ENCODE results near the gene KCNJ2. TPM values are rescaled to one million over a fixed set of nuclear protein-coding genes. Genes with fewer than 3 reads are reported as not detected.

KCNJ2 gene
- total RNA-seq, 4 donors from 2014 or later = 7.3 to 18.9 (median 10.6) TPM

DNA sequence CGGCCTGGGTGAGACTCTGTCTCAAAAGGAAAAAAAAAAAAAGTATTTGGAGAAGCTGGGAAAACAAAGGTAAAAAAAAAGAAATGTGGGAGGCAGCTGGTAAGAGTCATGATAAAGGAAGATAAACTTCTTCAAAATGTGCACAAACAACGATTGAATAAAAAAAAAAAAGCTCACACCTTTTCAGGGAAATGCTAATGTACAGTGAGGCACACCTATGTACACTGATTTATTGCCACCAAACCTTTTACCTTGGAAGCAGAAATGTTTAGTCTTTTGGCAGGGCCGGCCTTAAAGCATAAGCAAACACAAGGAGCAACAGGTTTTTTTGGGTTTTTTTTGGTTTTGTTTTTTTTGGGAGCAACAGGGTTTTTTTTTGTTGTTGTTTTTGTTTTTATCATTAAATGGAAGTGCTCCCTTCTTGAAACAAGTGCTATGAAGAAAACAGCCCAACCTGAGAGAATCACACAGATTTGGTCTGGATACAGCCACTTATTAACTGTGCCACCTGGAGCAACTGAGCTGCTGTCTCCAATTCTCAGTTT lies 29.8 kb upstream of the KCNJ2 start:
- no peak overlapping the region for H3K4me3 ChIP-seq
- intact Hi-C loops (cut with DNase I; ENCODE audit: low total_unique reads) = loop anchor here (5.0 to 10.0 kb wide), 3 partner anchors 87 to 405 kb away; no protein-coding TSS in a partner anchor
- DNase-seq (no peak), ATAC-seq (no peak)
- H3K27ac ChIP-seq = peak overlapping the region in 3 of 4 donors; percentile 91 to 98 (median 95)
- H3K9me3 ChIP-seq = no peaks in the 10 kb centered on the region
- H3K4me1 ChIP-seq = peaks cover 24 to 25% of the 10 kb centered on the region in 2 donors
- in situ Hi-C loops (cut with MboI; ENCODE audit: low sequenced_read_pairs in 4 of 4) = loop anchor here in 2 of 4 donors (25.0 kb wide), 2 partner anchors 402 to 802 kb away; partner anchors contain the start of gene ABCA5 (in 1 of the 2)
- TF ChIP-seq POLR2A (IDR thresholded peaks at IDR 0.05) = no peak
- TF ChIP-seq, protein P1, sequence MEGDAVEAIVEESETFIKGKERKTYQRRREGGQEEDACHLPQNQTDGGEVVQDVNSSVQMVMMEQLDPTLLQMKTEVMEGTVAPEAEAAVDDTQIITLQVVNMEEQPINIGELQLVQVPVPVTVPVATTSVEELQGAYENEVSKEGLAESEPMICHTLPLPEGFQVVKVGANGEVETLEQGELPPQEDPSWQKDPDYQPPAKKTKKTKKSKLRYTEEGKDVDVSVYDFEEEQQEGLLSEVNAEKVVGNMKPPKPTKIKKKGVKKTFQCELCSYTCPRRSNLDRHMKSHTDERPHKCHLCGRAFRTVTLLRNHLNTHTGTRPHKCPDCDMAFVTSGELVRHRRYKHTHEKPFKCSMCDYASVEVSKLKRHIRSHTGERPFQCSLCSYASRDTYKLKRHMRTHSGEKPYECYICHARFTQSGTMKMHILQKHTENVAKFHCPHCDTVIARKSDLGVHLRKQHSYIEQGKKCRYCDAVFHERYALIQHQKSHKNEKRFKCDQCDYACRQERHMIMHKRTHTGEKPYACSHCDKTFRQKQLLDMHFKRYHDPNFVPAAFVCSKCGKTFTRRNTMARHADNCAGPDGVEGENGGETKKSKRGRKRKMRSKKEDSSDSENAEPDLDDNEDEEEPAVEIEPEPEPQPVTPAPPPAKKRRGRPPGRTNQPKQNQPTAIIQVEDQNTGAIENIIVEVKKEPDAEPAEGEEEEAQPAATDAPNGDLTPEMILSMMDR (IDR thresholded peaks at IDR 0.05 in 4 of 5, conservative IDR thresholded peaks at IDR 0.05 in 1 of 5) = no peak
- no peaks in the 10 kb centered on the region for H3K36me3 ChIP-seq
- H3K27me3 ChIP-seq = no peaks in the 10 kb centered on the region

DNA sequence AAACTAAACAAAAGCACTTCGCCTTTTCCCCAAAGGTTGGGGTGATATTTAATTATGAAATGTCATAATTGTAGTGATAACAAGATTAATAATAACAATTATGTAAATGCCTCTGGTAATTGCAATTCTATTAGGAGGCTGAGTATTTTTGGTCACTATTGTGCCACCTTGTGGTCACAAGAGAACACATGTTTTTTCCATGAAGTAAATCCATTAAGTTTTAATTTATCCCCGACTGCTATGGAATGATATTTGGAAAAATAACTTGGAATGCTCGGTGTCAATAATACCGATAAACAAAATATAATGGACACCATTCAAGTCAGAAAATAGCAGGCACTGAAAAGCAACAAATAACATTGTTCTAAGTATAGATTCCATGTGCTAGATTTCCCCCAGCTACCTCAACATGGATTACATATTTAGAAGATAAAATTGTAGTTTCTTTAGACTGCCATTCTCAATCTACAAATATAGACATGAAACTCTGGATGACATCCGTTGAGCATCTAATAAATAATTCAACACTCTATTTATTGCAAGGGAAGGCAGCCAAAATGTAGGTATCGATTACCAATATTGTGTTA lies 25.0 kb upstream of the KCNJ2 start:
- in situ Hi-C loops (cut with MboI; ENCODE audit: low sequenced_read_pairs in 4 of 4) = loop anchor here in 2 of 4 donors (10.0 to 25.0 kb wide), 4 partner anchors 407 to 807 kb away; partner anchors contain the start of gene ABCA5 (in 1 of the 2)
- intact Hi-C loops (cut with DNase I; ENCODE audit: low total_unique reads) = loop anchor here (2.0 to 10.0 kb wide), 4 partner anchors 180 to 820 kb away; partner anchors contain the start of gene ABCA5
- ATAC-seq (peak; percentile 37 to 49), DNase-seq (no peak)
- Histone ChIP-seq H3K9me3 (no peaks in the 10 kb centered on the region), H3K27ac (no peak overlapping the region), H3K4me3 (no peak overlapping the region), H3K4me1 (peaks cover 4 to 7% of the 10 kb centered on the region in 2 donors), H3K36me3 (no peaks in the 10 kb centered on the region), H3K27me3 (no peaks in the 10 kb centered on the region)
- no peak for TF ChIP-seq POLR2A (IDR thresholded peaks at IDR 0.05)
- TF ChIP-seq, protein P1 (IDR thresholded peaks at IDR 0.05 in 4 of 5, conservative IDR thresholded peaks at IDR 0.05 in 1 of 5) = peak; percentile 69 to 80 (median 72)

DNA sequence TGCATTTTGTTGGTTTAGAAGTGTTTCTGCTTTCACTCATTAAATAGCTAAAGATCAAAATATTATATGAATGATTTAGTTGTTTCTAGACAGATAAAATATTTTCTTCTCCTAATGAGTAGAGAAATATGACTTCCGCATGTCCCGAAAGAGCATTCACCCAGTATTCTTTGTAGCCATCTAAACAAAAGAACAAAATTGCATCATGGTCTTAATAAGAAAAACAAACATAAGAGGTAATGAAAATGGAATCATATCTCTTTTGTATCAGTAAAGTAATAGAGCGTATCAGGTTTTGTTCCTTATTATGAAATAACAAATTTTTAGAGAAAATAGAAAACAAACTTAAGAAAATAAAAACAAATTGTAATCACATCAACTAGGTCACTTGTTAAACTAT lies 16.1 kb upstream of the KCNJ2 start:
- no peak overlapping the region for H3K27ac ChIP-seq
- ATAC-seq (no peak), DNase-seq (no peak)
- H3K4me1 ChIP-seq = no peaks in the 10 kb centered on the region
- H3K4me3 ChIP-seq = no peak overlapping the region
- no peak for TF ChIP-seq POLR2A (IDR thresholded peaks at IDR 0.05)
- TF ChIP-seq, protein P1 (IDR thresholded peaks at IDR 0.05 in 4 of 5, conservative IDR thresholded peaks at IDR 0.05 in 1 of 5) = no peak
- intact Hi-C loops (cut with DNase I; ENCODE audit: low total_unique reads) (no loop called here), in situ Hi-C loops (cut with MboI; ENCODE audit: low sequenced_read_pairs in 4 of 4) (loop anchor here (10.0 to 25.0 kb wide), 5 partner anchors 402 to 816 kb away; partner anchors contain the start of gene ABCA5 (in 1 of the 4))
- H3K9me3 ChIP-seq = no peaks in the 10 kb centered on the region
- H3K36me3 ChIP-seq = no peaks in the 10 kb centered on the region
- H3K27me3 ChIP-seq = no peaks in the 10 kb centered on the region

DNA sequence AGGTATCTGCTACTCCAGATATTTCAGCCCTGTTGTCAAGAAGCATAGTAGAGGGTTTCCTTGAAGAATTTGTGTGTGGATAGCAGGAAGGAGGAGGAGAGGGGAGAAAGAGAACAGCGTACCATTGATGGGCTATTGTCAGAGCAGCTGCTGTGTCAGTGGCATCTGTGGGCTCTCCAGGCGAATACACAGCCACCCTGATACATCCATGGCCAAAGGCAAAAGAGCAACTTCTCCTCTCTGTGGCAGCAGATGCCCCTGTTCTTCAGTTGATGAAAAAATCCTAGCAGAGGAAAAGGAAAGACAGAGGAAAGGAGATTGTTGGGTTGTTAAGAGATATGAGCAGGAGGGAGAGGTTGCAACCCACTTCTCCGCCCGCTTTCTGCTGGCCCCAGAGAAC lies 12.2 kb upstream of the KCNJ2 start:
- H3K27ac ChIP-seq = no peak overlapping the region
- no peak for TF ChIP-seq POLR2A (IDR thresholded peaks at IDR 0.05)
- TF ChIP-seq, protein P1 (IDR thresholded peaks at IDR 0.05 in 4 of 5, conservative IDR thresholded peaks at IDR 0.05 in 1 of 5) = no peak
- DNase-seq (no peak), ATAC-seq (no peak)
- H3K4me3 ChIP-seq = no peak overlapping the region
- in situ Hi-C loops (cut with MboI; ENCODE audit: low sequenced_read_pairs in 4 of 4) (loop anchor here (10.0 to 25.0 kb wide), 5 partner anchors 398 to 820 kb away; partner anchors contain the start of gene ABCA5 (in 1 of the 4)), intact Hi-C loops (cut with DNase I; ENCODE audit: low total_unique reads) (no loop called here)
- no peaks in the 10 kb centered on the region for H3K36me3 ChIP-seq
- H3K9me3 ChIP-seq = no peaks in the 10 kb centered on the region
- H3K4me1 ChIP-seq = no peaks in the 10 kb centered on the region
- H3K27me3 ChIP-seq = no peaks in the 10 kb centered on the region

Measured in gastrocnemius medialis (tissue), 4 donors.